Renal cortex interstitium (tissue), 15 donors: ENCODE results near the gene HMGB3. TPM values are rescaled to one million over a fixed set of nuclear protein-coding genes. Genes with fewer than 3 reads are reported as not detected.
"Not testable (repeated sequence)": the region's sequence is repeated elsewhere in the genome, so short reads cannot be mapped to it uniquely, and the experiment has no call there.

Experiments
- DNase-seq, 11 donors: peaks; one replicate each; pipeline ENCODE4 v3.0.0-alpha.2; 2013; ENCODE audit warnings: low read depth in 9 of 11, low spot score in 4 of 11; ENCODE audit errors: extremely low read depth in 1 of 11
- long read RNA-seq, 16 experiments: transcript quantifications; one replicate each; lab custom pipeline, GENCODE V29; 2026
- polyA plus RNA-seq, 3 donors: library from polyadenylated mRNA; unstranded; fragments of 120-200 nt; gene quantifications; one replicate each; pipeline ENCODE4 v1.2.1, GENCODE V29; 2013; ENCODE audit not compliant: insufficient read length in 3 of 3

The HMGB3 gene
- polyA plus RNA-seq, result 100 to 1,000 TPM; 108 to 173 (median 156) TPM
- long read RNA-seq, donor 1, transcript HMGB3-201 (5 exons, 3,560 nt), result major isoform, 19 of 34 reads
- long read RNA-seq, donor 1, partial matches to known transcripts, result 14 of 34 reads
- long read RNA-seq, donor 1, other reads (novel, unspliced or antisense), result 0 of 34 reads
- long read RNA-seq, donor 2, transcript HMGB3-205 (5 exons, 793 nt), result minor isoform, 5 of 35 reads
- long read RNA-seq, donor 2, transcript HMGB3-201 (5 exons, 3,560 nt), result major isoform, 7 of 35 reads
- long read RNA-seq, donor 2, partial matches to known transcripts, result 20 of 35 reads
- long read RNA-seq, donor 2, other reads (novel, unspliced or antisense), result 0 of 35 reads
- long read RNA-seq, donor 3, transcript HMGB3-201 (5 exons, 3,560 nt), result major isoform, 32 of 96 reads
- long read RNA-seq, donor 3, partial matches to known transcripts, result 61 of 96 reads
- long read RNA-seq, donor 3, other reads (novel, unspliced or antisense), result 0 of 96 reads
- long read RNA-seq, donor 4, transcript HMGB3-201 (5 exons, 3,560 nt), result major isoform, 11 of 65 reads
- long read RNA-seq, donor 4, partial matches to known transcripts, result 51 of 65 reads
- long read RNA-seq, donor 4, other reads (novel, unspliced or antisense), result 0 of 65 reads
- long read RNA-seq, donor 5, transcript HMGB3-201 (5 exons, 3,560 nt), result major isoform, 21 of 48 reads
- long read RNA-seq, donor 5, partial matches to known transcripts, result 24 of 48 reads
- long read RNA-seq, donor 5, other reads (novel, unspliced or antisense), result 0 of 48 reads
- long read RNA-seq, donor 6, transcript HMGB3-201 (5 exons, 3,560 nt), result major isoform, 16 of 60 reads
- long read RNA-seq, donor 6, partial matches to known transcripts, result 40 of 60 reads
- long read RNA-seq, donor 6, other reads (novel, unspliced or antisense), result 0 of 60 reads
- long read RNA-seq, donor 7, transcript HMGB3-201 (5 exons, 3,560 nt), result major isoform, 19 of 97 reads
- long read RNA-seq, donor 7, partial matches to known transcripts, result 75 of 97 reads
- long read RNA-seq, donor 7, other reads (novel, unspliced or antisense), result 0 of 97 reads
- long read RNA-seq, donor 8, transcript HMGB3-201 (5 exons, 3,560 nt), result major isoform, 48 of 111 reads
- long read RNA-seq, donor 8, partial matches to known transcripts, result 55 of 111 reads
- long read RNA-seq, donor 8, other reads (novel, unspliced or antisense), result 0 of 111 reads
- long read RNA-seq, donor 9, transcript HMGB3-201 (5 exons, 3,560 nt), result major isoform, 24 of 45 reads
- long read RNA-seq, donor 9, partial matches to known transcripts, result 17 of 45 reads
- long read RNA-seq, donor 9, other reads (novel, unspliced or antisense), result 0 of 45 reads
- long read RNA-seq, donor 10, transcript HMGB3-201 (5 exons, 3,560 nt), result major isoform, 24 of 71 reads
- long read RNA-seq, donor 10, transcript HMGB3-205 (5 exons, 793 nt), result minor isoform, 5 of 71 reads
- long read RNA-seq, donor 10, partial matches to known transcripts, result 42 of 71 reads
- long read RNA-seq, donor 10, other reads (novel, unspliced or antisense), result 0 of 71 reads
- long read RNA-seq, donor 11, transcript HMGB3-201 (5 exons, 3,560 nt), result major isoform, 11 of 26 reads
- long read RNA-seq, donor 11, partial matches to known transcripts, result 15 of 26 reads
- long read RNA-seq, donor 11, other reads (novel, unspliced or antisense), result 0 of 26 reads
- long read RNA-seq, donor 12, partial matches to known transcripts, result 15 of 20 reads
- long read RNA-seq, donor 12, other reads (novel, unspliced or antisense), result 0 of 20 reads
- long read RNA-seq, donor 13, transcript HMGB3-205 (5 exons, 793 nt), result minor isoform, 7 of 118 reads
- long read RNA-seq, donor 13, transcript HMGB3-203 (3 exons, 529 nt), result minor isoform, 5 of 118 reads
- long read RNA-seq, donor 13, transcript HMGB3-201 (5 exons, 3,560 nt), result major isoform, 25 of 118 reads
- long read RNA-seq, donor 13, partial matches to known transcripts, result 81 of 118 reads
- long read RNA-seq, donor 13, other reads (novel, unspliced or antisense), result 0 of 118 reads
- long read RNA-seq, donor 14, transcript HMGB3-205 (5 exons, 793 nt), result minor isoform, 5 of 58 reads
- long read RNA-seq, donor 14, transcript HMGB3-201 (5 exons, 3,560 nt), result major isoform, 11 of 58 reads
- long read RNA-seq, donor 14, partial matches to known transcripts, result 41 of 58 reads
- long read RNA-seq, donor 14, other reads (novel, unspliced or antisense), result 0 of 58 reads
- long read RNA-seq, donor 15, transcript HMGB3-201 (5 exons, 3,560 nt), result major isoform, 11 of 31 reads
- long read RNA-seq, donor 15, partial matches to known transcripts, result 20 of 31 reads
- long read RNA-seq, donor 15, other reads (novel, unspliced or antisense), result 0 of 31 reads
- long read RNA-seq, donor 16, transcript HMGB3-201 (5 exons, 3,560 nt), result major isoform, 52 of 118 reads
- long read RNA-seq, donor 16, transcript HMGB3-205 (5 exons, 793 nt), result minor isoform, 6 of 118 reads
- long read RNA-seq, donor 16, partial matches to known transcripts, result 60 of 118 reads
- long read RNA-seq, donor 16, other reads (novel, unspliced or antisense), result 0 of 118 reads

DNA sequence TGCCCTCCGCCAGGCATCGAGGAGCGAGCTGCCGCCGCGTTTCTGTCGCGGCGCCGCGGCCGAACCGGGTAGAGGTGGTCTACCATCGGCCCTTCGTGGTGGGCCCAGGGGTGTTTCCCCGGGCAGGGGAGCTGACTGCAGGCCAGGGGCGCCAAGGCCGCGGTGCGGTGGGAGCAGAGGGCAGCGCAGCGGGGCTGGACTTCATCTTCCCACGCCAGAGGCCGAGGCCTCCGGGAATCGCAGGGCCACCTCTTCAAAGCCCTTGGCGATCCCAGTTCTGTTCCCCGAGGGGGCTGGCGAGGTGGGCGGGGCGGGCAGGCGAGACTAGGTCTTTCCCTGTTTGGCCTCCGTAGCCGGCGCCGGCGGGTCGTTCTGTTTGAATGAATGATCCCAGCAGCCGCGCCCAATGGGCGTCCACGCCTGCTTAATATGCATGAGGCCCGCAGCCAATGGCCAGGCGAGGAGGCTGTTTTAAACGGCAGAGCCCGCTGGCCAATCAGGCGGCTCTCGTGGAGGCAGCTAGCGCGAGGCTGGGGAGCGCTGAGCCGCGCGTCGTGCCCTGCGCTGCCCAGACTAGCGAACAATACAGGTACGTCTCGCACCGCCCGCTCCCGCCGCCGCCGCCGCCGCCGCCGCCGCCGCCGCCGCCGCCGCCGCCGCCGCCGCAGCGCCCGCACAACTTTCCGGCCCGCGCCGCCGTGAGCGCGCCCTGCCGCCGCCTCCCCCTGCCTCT lies at the start of gene HMGB3:
Gene HMGB3 (plus strand): TSS at position 548 of the 733 bp plus-strand sequence. CDS start 2,265 bp downstream, outside the sequence.
- peak; percentile 44 to 88 (median 77) for DNase-seq

GRCh38 chrX:150933945-150934350 lies 49.2 kb upstream of the HMGB3 start:
- no peak for DNase-seq

GRCh38 chrX:150934453-150934852 lies 48.7 kb upstream of the HMGB3 start:
- no peak for DNase-seq

GRCh38 chrX:150935467-150935866 lies 47.7 kb upstream of the HMGB3 start:
- DNase-seq, result peak in 1 of 11 donors; percentile 0

DNA sequence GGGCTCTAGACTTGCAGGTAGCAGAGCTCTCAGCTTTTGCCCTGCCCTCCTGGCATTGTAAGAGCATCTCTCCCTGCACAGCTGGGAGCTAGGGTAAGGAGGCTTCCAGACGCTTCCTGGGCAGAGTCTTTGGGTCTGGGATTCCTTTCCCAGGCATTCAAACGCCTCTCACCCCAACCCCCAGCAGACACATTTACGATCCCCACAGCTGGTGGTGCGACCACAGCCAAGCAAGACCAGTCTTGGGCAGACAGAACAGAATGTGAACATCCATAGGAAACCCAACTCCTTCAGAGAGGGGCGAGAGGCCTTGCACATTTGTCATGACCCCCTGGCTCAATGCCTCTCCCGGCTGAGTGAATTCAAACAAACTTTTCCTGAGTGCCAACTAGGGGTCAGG lies 46.6 kb upstream of the HMGB3 start:
- DNase-seq, result no peak

DNA sequence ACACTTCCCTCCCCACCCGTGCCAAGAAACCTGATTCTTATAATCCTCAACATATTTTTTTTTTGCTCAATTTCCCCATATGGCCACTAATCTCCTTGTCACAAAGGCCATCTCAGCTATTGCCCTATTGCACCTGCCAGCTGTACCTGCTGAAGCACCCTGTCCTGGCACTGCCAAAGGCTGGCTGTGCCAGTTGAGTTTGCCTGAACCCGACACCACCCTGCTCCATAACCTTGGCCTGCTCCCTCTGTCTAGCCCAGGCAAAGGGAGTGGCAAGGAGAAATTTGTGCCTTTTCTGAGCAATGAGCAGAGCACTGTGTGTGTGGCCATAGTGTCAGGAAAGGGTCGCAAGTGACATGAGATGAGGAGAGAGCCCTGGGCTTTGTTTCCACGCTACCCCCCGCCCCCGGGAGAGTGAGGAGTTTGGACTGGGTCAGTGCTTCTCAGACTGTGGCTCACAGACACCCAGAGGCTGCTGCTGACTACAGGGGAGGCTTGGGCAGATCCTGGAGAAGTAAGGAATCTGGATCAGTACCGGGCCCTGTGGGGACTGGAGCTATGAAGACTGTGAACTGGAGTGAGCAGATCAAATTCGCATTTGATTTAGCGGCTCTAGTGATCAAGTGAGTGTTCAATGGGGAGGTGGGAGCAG lies 42.2 kb upstream of the HMGB3 start:
- DNase-seq, result no peak

DNA sequence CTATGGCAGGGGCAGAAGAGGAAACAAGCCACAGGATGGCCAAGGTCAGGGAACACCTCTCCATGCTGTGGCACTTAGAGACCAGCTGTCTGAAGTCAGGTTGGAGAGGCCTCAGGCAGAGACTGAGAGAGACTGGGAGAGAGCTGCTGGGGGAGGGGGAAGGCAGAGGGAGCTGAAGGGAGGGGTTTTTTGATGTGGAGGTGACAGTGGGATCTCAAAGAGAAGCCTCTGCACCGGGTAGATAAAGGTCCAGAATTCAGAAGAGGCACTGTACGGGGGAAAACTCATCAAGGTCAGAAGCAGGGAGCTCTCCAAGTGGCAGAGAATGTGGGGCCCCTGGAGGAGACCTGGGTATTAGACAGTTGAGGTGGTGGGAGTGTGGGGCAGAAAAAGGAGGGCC lies 41.6 kb upstream of the HMGB3 start:
- DNase-seq, result no peak

GRCh38 chrX:150942942-150943594 lies 40.1 kb upstream of the HMGB3 start:
- DNase-seq, result no peak

DNA sequence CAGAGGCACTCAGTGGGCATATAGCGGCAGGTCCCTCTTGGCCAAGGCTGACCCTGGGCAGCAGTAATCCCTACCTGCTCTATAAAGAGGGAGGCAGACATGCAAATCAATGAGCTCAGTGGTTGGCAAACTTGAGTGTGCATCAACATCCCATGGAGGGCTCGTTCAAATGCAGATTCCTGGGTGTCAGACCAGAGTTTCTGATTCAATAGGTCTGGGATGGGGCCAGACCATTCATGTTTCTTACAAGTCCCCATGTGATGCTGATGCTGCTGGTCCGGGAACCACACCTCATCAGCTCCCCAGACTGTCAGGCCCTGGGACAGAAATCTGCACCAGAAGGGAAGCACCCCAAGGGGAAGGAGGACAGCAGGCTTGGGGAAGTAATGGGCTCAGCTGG lies 38.9 kb upstream of the HMGB3 start:
- no peak for DNase-seq

- DNase-seq, result no peak
Measured at GRCh38 chrX:150954951-150955350, 28.2 kb upstream of the HMGB3 start.

GRCh38 chrX:150955590-150955989 lies 27.5 kb upstream of the HMGB3 start:
- no peak for DNase-seq

- no peak for DNase-seq
Measured at GRCh38 chrX:150958177-150958576, 25.0 kb upstream of the HMGB3 start.

- DNase-seq, result no peak
Measured at GRCh38 chrX:150959557-150959956, 23.6 kb upstream of the HMGB3 start.

DNA sequence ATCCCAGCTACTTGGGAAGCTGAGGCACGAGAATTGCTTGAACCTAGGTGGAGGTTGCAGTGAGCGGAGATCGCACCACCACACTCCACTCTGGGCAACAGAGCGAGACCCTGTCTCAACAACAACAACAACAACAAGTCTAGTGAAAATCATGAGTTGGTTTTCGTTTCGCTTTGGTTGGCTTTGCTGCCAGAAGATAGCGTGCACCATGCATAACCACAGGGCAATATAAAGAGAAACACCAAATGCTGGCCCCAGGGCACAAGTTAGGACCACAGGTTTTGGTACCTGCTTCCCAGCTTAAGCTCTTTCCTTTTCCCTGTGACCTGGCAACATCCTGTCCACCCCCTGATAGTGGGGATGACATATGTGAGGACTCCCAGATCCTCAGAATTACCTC lies 21.5 kb upstream of the HMGB3 start:
- no peak for DNase-seq

GRCh38 chrX:150964416-150964815 lies 18.7 kb upstream of the HMGB3 start:
- DNase-seq, result not testable (repeated sequence)
